BLaER1 (cell line): ENCODE results near the gene CYP3A7.
"Not testable (repeated sequence)": the region's sequence is repeated elsewhere in the genome, so short reads cannot be mapped to it uniquely, and the experiment has no call there.

ENCODE experiments used
- H3K27ac ChIP-seq: shearing (Covaris generic); formaldehyde crosslinking; 2 replicates; pipeline ENCODE4 v1.8.1; 2022
- H3K27me3 ChIP-seq: shearing (Covaris generic); formaldehyde crosslinking; 2 replicates; pipeline ENCODE4 v1.8.1; 2022
- H3K36me3 ChIP-seq: shearing (Covaris generic); formaldehyde crosslinking; 2 replicates; pipeline ENCODE4 v1.8.1; 2022
- H3K4me1 ChIP-seq: shearing (Covaris generic); formaldehyde crosslinking; 2 replicates; pipeline ENCODE4 v1.8.1; 2022
- H3K4me2 ChIP-seq: shearing (Covaris generic); formaldehyde crosslinking; 2 replicates; pipeline ENCODE4 v1.8.1; 2022
- H3K4me3 ChIP-seq: shearing (Covaris generic); formaldehyde crosslinking; 2 replicates; pipeline ENCODE4 v1.8.1; 2022
- H3K9ac ChIP-seq: shearing (Covaris generic); formaldehyde crosslinking; 2 replicates; pipeline ENCODE4 v1.8.1; 2022
- H3K9me3 ChIP-seq: shearing (Covaris generic); formaldehyde crosslinking; 2 replicates; pipeline ENCODE4 v1.8.1; 2022
- H4K20me1 ChIP-seq: shearing (Covaris generic); formaldehyde crosslinking; 2 replicates; pipeline ENCODE4 v1.8.1; 2022
- Cebpa-rat ChIP-seq: shearing (Covaris generic); IDR thresholded peaks from 2 replicates; pipeline ENCODE4 v1.8.1; 2022

CYP3A7 gene

DNA sequence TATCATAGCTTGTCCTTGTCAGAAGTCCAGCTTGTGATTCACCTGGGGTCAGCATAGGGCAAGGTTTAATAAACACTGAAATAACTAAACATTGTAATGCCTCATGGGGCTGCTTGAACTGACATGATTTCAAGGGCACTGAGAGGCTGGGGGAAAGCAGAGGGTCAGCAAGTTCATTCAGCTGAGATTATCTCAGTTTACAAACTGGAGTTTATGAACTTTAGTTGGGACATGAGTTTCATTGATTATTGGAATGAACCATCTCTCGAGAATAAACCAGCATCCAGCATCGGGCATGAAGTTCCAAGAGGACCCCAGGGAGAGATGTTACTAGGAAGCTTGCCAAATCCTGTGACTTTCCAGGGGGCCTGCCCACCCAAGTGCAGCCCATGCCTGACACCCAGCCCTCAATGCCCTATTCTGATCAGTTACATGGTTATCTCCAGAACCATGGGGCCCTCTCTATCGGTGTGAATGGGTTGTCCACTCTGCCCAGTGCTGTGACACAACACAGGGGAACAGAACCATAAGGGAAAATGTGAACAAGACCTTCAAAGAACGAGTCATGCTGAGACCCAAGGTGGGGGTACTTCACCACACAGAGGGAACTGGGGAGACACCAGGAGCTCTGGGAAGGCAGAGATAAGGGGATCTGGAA is 7.9 kb upstream of the CYP3A7 start:
- no peak overlapping the region for H3K4me3 ChIP-seq
- no peaks in the 10 kb centered on the region for H3K36me3 ChIP-seq
- no peak for TF ChIP-seq Cebpa-rat
- H3K27ac ChIP-seq: no peak overlapping the region
- no peaks in the 10 kb centered on the region for H4K20me1 ChIP-seq
- H3K4me1 ChIP-seq: 0 out of 2 replicates have a peak, but pooled peaks cover 4% of the 10 kb centered on the region
- no peaks in the 10 kb centered on the region for H3K27me3 ChIP-seq
- no peak overlapping the region for H3K4me2 ChIP-seq
- no peak overlapping the region for H3K9ac ChIP-seq
- H3K9me3 ChIP-seq: peaks cover 12% of the 10 kb centered on the region; the same call in 1 of the 2 replicates

- H3K27ac ChIP-seq: no peak overlapping the region
- H3K4me3 ChIP-seq: no peak overlapping the region
- no peaks in the 10 kb centered on the region for H3K36me3 ChIP-seq
- H3K4me2 ChIP-seq: no peak overlapping the region
- no peaks in the 10 kb centered on the region for H3K27me3 ChIP-seq
- H4K20me1 ChIP-seq: no peaks in the 10 kb centered on the region
- TF ChIP-seq Cebpa-rat: no peak
- H3K4me1 ChIP-seq: 0 out of 2 replicates have a peak, but pooled peaks cover 4% of the 10 kb centered on the region
- H3K9ac ChIP-seq: no peak overlapping the region
- peaks cover 12% of the 10 kb centered on the region; the same call in 1 of the 2 replicates for H3K9me3 ChIP-seq
Observed at GRCh38 chr7:99741441-99741795, 6.4 kb upstream of the CYP3A7 start.

GRCh38 chr7:99740573-99741440 is 5.8 kb upstream of the CYP3A7 start:
- Histone ChIP-seq H3K9ac (no peak overlapping the region), H3K4me1 (0 out of 2 replicates have a peak, but pooled peaks cover 4% of the 10 kb centered on the region), H3K27ac (no peak overlapping the region)

GRCh38 chr7:99739699-99740572 is 4.9 kb upstream of the CYP3A7 start:
- Histone ChIP-seq H3K4me1 (no peaks in the 10 kb centered on the region), H3K4me3 (no peak overlapping the region), H3K27ac (no peak overlapping the region), H3K9me3 (no peaks in the 10 kb centered on the region), H4K20me1 (no peaks in the 10 kb centered on the region), H3K36me3 (no peaks in the 10 kb centered on the region), H3K9ac (no peak overlapping the region), H3K4me2 (no peak overlapping the region), H3K27me3 (no peaks in the 10 kb centered on the region)
- no peak for TF ChIP-seq Cebpa-rat

More at GRCh38 chr7:99740573-99741440, 5.8 kb upstream of the CYP3A7 start:
- H3K4me3 ChIP-seq: no peak overlapping the region
- H3K27me3 ChIP-seq: no peaks in the 10 kb centered on the region
- peaks cover 8% of the 10 kb centered on the region; the same call in 1 of the 2 replicates for H3K9me3 ChIP-seq
- no peak for TF ChIP-seq Cebpa-rat
- H4K20me1 ChIP-seq: no peaks in the 10 kb centered on the region
- H3K36me3 ChIP-seq: no peaks in the 10 kb centered on the region
- no peak overlapping the region for H3K4me2 ChIP-seq

DNA sequence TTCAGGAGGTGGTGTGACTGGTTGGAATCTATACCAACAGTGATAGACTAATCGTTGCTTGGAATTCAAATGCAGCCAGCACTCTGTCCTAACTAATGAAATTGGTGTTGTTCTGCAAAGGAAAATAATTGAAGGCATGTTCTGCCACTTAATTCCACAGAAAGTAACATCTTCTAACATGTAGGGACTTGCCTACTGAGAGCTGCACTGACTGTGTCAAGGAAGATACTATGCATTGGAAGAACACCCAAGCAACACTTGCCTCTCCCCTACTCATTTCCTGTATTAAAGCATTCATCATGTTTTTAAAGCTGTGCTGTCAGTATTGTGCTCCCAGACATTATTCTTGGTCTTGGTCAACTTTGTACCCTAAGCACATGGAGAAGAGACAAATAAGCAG is 2.7 kb upstream of the CYP3A7 start:
- H3K27me3 ChIP-seq: no peaks in the 10 kb centered on the region
- no peak for TF ChIP-seq Cebpa-rat

GRCh38 chr7:99736667-99737066 is 1.7 kb upstream of the CYP3A7 start:
- not testable (repeated sequence) for H3K27me3 ChIP-seq, H3K9ac ChIP-seq, H3K9me3 ChIP-seq, H3K4me3 ChIP-seq, H4K20me1 ChIP-seq, H3K27ac ChIP-seq, H3K4me1 ChIP-seq, H3K4me2 ChIP-seq, H3K36me3 ChIP-seq

More for the DNA sequence above, 2.7 kb upstream of the CYP3A7 start:
- Histone ChIP-seq H3K9ac (no peak overlapping the region), H3K27ac (no peak overlapping the region), H3K4me1 (no peaks in the 10 kb centered on the region), H4K20me1 (no peaks in the 10 kb centered on the region), H3K4me3 (no peak overlapping the region), H3K4me2 (no peak overlapping the region), H3K36me3 (no peaks in the 10 kb centered on the region), H3K9me3 (no peaks in the 10 kb centered on the region)

DNA sequence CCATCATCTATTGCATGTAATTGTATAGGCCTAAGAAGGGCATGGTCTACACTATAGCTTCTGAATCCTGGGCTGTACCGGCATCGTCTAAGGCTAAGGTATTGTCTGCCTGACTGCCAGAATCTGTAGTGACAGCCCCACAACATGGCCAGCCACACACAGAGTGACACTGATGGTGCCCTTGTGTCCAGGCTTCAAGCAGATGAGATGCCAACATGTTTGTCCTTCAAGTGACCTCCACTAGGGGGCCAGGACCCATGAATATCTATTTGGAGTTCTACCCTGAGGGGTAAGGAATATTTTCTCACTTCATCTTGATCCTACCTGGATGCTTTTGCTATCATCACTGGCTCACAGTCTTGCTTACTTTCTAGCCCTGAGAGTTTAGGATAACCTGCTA is 1.5 kb downstream of the CYP3A7 start:
- Histone ChIP-seq H3K4me2 (no peak overlapping the region), H3K4me3 (no peak overlapping the region)
- TF ChIP-seq Cebpa-rat: no peak

DNA sequence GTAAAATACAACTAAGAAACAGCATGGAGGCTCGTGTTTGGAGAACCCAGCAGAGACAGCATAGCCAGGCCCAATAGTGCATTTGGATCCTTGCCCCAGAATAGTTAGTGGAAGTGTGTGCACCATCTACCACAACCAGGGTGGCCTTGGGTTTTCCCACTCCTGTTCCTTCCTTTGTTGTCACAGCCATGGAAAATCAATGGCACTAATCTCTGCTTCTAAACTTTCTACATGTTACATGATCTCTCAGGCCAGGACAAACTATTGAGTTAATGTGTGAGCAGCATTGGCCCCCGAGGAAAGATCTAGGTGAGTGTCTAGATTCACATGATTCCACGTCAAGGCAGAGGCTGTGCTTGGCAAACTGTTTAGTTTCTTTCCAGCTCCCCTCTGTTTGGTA is 2.0 kb downstream of the CYP3A7 start:
- H3K27ac ChIP-seq: no peak overlapping the region
- H3K36me3 ChIP-seq: no peaks in the 10 kb centered on the region
- H3K4me1 ChIP-seq: no peaks in the 10 kb centered on the region
- H3K4me3 ChIP-seq: no peak overlapping the region
- no peak for TF ChIP-seq Cebpa-rat
- no peaks in the 10 kb centered on the region for H4K20me1 ChIP-seq
- H3K4me2 ChIP-seq: no peak overlapping the region
- H3K9me3 ChIP-seq: no peaks in the 10 kb centered on the region
- H3K27me3 ChIP-seq: no peaks in the 10 kb centered on the region
- H3K9ac ChIP-seq: no peak overlapping the region

More for the DNA sequence above, 1.5 kb downstream of the CYP3A7 start:
- Histone ChIP-seq H3K27ac (no peak overlapping the region), H4K20me1 (no peaks in the 10 kb centered on the region), H3K27me3 (no peaks in the 10 kb centered on the region), H3K9ac (no peak overlapping the region), H3K4me1 (no peaks in the 10 kb centered on the region), H3K9me3 (no peaks in the 10 kb centered on the region), H3K36me3 (no peaks in the 10 kb centered on the region)

DNA sequence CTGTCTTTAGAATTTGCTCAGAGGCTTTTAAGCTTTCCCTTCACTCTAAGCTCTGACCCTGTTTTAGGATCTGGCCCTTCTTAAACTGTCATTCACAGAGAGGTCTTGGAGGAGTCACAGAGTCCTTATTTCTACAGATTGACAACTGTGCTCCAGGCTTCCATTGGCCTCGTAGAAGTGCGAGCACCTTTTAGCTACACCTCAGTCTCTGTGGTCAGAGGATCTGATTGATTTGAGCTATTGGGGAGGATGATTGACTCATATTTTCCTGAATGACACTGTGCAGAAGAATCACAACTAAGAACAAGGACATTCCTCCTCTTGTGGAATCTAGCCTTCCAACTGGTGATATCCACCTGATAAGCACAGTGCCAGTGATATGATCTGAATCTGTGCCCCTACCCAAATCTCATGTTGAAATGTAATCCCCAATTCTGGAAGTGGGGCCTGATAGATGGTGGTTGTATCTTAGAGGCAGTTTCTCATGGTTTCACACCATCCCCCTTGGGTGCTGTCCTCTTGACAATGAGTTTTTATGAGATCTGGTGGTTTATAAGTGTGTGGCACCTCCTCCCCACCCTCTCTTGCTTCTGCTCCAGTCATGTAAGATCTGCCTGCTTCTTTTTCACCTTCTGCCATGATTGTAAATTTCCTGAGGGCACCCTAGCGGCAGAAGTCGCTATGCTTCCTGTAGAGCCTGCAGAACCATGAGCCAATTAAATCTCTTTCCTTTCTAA is 3.2 kb downstream of the CYP3A7 start:
- Histone ChIP-seq H3K27me3 (no peaks in the 10 kb centered on the region), H3K4me3 (no peak overlapping the region), H3K27ac (no peak overlapping the region), H3K4me1 (no peaks in the 10 kb centered on the region), H4K20me1 (no peaks in the 10 kb centered on the region), H3K4me2 (no peak overlapping the region), H3K9ac (no peak overlapping the region), H3K9me3 (no peaks in the 10 kb centered on the region), H3K36me3 (no peaks in the 10 kb centered on the region)
- TF ChIP-seq Cebpa-rat: no peak
